ENCODE data around the gene SLC25A53. TPM values are rescaled to one million over a fixed set of nuclear protein-coding genes. Genes with fewer than 3 reads are reported as not detected.

Gene SLC25A53
- total and polyA plus RNA-seq, 10 of the 15 experiments (the other 5 are each of a cell fraction or from before 2014, with no cell fraction given), result 4.1 to 11.4 (median 7.6) TPM

- TF ChIP-seq ZNF687 (IDR thresholded peaks at IDR 0.05) (no peak), ATF7 (IDR thresholded peaks at IDR 0.05; ENCODE audit: low read depth) (no peak), RELA (IDR thresholded peaks at IDR 0.05; ENCODE audit: borderline replicate concordance, partially characterized antibody) (no peak), BCL11A (IDR thresholded peaks at IDR 0.05; ENCODE audit: low read depth, low read length) (no peak), BRCA1 (IDR thresholded peaks at IDR 0.05; ENCODE audit: low read depth, low read length) (no peak), ESRRA (IDR thresholded peaks at IDR 0.05; ENCODE audit: low read length) (no peak), MEF2A (IDR thresholded peaks at IDR 0.05; ENCODE audit: insufficient read depth, low read depth, low read length) (no peak), E4F1 (IDR thresholded peaks at IDR 0.05; ENCODE audit: borderline replicate concordance, partially characterized antibody) (no peak), EP300 (IDR thresholded peaks at IDR 0.05; ENCODE audit: borderline replicate concordance in 1 of 2, control insufficient read depth in 1 of 2, low read depth in 2 of 2, low read length in 2 of 2) (no peak), KAT2A (conservative IDR thresholded peaks at IDR 0.05; ENCODE audit: control insufficient read depth, low read depth, low read length) (no peak), CHD4 (IDR thresholded peaks at IDR 0.05) (no peak)
- TF ChIP-seq, protein P1, sequence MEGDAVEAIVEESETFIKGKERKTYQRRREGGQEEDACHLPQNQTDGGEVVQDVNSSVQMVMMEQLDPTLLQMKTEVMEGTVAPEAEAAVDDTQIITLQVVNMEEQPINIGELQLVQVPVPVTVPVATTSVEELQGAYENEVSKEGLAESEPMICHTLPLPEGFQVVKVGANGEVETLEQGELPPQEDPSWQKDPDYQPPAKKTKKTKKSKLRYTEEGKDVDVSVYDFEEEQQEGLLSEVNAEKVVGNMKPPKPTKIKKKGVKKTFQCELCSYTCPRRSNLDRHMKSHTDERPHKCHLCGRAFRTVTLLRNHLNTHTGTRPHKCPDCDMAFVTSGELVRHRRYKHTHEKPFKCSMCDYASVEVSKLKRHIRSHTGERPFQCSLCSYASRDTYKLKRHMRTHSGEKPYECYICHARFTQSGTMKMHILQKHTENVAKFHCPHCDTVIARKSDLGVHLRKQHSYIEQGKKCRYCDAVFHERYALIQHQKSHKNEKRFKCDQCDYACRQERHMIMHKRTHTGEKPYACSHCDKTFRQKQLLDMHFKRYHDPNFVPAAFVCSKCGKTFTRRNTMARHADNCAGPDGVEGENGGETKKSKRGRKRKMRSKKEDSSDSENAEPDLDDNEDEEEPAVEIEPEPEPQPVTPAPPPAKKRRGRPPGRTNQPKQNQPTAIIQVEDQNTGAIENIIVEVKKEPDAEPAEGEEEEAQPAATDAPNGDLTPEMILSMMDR (IDR thresholded peaks at IDR 0.05 in 2 of 3, conservative IDR thresholded peaks at IDR 0.05 in 1 of 3; ENCODE audit: control insufficient read depth in 2 of 3, extremely low read depth in 1 of 3, insufficient read depth in 1 of 3, low read depth in 3 of 3, low read length in 3 of 3), result no peak
Observed at GRCh38 chrX:104173841-104174240, 17.0 kb upstream of the SLC25A53 start (continued).

Measured in GM12878 (cell line).